Fibroblast of lung (primary cell): Measurements from ENCODE around the gene PKIB.

Experiments
- EZH2 ChIP-seq: IDR thresholded peaks from 2 replicates; pipeline ENCODE4 v1.5.1; 2012; ENCODE audit warnings: low read length, control low read depth, mild to moderate bottlenecking; ENCODE audit errors: missing control alignments
- TF ChIP-seq, protein P1 (sequence below), 2 donors: IDR thresholded peaks in 1 of 2; conservative IDR thresholded peaks in 1 of 2; 1 replicate in 1 of 2; 2 replicates in 1 of 2; pipeline ENCODE4 v1.5.1; 2011 to 2012; ENCODE audit warnings: low read length in 2 of 2, control low read depth in 1 of 2, inconsistent platforms in 1 of 2, low read depth in 1 of 2, mild to moderate bottlenecking in 1 of 2

DNA sequence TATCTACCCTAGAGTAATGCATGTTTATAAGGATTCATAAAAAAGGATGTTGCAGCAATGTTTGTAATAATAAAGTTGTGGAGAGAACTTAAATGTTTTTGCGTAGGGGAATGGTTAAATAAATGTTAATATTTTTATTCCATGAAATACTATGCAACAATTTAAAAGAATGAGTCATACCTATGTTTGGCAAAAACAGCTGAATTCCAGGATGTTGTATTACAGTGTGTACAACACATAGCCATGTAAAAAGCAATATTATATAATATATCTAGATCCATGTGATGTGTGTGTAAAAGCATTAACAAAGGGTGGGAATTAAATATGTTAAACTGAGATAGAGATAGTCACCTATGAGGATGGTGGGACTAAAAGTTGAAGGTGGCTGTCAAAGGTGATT is 21.1 kb upstream of the PKIB start:
- TF ChIP-seq, protein P1, sequence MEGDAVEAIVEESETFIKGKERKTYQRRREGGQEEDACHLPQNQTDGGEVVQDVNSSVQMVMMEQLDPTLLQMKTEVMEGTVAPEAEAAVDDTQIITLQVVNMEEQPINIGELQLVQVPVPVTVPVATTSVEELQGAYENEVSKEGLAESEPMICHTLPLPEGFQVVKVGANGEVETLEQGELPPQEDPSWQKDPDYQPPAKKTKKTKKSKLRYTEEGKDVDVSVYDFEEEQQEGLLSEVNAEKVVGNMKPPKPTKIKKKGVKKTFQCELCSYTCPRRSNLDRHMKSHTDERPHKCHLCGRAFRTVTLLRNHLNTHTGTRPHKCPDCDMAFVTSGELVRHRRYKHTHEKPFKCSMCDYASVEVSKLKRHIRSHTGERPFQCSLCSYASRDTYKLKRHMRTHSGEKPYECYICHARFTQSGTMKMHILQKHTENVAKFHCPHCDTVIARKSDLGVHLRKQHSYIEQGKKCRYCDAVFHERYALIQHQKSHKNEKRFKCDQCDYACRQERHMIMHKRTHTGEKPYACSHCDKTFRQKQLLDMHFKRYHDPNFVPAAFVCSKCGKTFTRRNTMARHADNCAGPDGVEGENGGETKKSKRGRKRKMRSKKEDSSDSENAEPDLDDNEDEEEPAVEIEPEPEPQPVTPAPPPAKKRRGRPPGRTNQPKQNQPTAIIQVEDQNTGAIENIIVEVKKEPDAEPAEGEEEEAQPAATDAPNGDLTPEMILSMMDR (conservative IDR thresholded peaks at IDR 0.05 in 1 of 2, IDR thresholded peaks at IDR 0.05 in 1 of 2; ENCODE audit: low read depth in 1 of 2, low read length in 2 of 2), result no peak
- no peak for TF ChIP-seq EZH2
